GM12873 (cell line): ENCODE results near the gene MAIP1.

Experiments
- CTCF ChIP-seq: IDR thresholded peaks from 2 replicates; pipeline ENCODE4 v1.5.1; 2012; ENCODE audit warnings: low read depth, mild to moderate bottlenecking, moderate library complexity, low read length, control low read depth; ENCODE audit not compliant: insufficient read depth; ENCODE audit errors: missing control alignments

MAIP1 gene

GRCh38 chr2:200003444-200003843, 48.1 kb downstream of the MAIP1 start:
- no peak for TF ChIP-seq CTCF

- TF ChIP-seq CTCF = no peak
Observed at GRCh38 chr2:200005675-200006074, 50.3 kb downstream of the MAIP1 start.

GRCh38 chr2:200007306-200007705, 51.9 kb downstream of the MAIP1 start:
- no peak for TF ChIP-seq CTCF

- TF ChIP-seq CTCF = no peak
Observed at GRCh38 chr2:200012401-200012800, 57.0 kb downstream of the MAIP1 start.
